Measurements from ENCODE around the gene RNF26.

Gene RNF26

DNA sequence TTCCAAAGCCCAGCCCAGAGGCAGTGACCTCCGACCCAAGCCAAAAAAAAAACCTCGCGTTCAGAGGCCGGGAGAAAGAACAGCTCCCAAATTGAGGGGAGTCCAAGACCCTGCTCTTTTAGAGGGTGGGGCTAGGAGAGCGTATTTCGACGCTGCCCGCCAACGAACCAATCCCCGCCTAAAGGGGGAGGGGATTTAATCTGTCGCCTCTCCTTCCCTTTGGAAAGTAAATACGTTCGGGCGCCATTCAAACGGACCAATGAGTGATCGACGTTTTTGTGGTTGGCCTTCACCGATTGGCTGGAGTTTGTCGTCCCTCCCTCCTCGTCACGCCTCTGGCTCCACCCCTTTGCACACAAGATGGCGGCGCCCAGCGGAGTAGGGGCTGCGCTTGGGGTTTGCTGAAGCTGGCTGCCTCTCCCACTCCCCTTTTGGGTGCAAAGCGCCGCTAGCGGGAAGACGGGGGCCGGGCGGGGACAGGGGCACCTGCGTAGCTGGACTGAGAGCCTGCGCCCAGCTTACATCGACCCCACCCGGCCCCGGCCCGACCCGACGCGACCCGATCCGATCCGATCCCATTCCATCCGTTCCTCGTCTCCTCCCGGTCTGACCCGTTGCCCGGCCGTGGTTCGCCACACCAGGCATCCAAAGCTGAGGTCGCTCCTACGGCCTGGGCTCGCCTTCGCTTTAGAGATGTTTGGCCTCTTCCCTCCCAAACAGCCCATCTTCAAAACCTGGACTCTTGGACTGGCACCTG, at the start of gene RNF26:
RNF26 (plus strand) TSS at position 354 of the 757 bp plus-strand sequence. CDS start 596 bp downstream, outside the sequence.
- peak; percentile 96 for DNase-seq

GRCh38 chr11:119285431-119285830, 48.9 kb upstream of the RNF26 start:
- no peak for DNase-seq

DNA sequence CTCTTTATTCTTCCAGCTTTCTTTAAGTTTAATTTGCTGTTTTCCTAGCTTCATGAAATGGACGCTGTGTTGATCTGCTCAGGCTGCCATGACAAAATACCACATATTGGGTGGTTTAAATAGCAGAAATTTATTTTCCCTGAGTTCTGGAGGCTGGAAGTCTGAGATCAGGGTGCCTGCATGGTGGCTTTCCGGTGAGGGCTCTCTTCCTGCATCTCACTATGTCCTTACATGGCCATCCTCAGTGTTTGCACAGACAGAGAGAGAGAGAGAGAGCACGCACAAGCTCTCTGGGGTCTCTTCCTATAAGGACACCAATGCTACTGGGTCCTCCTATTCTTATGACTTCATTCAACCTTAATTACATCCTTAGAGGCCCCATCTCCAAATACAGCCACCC, 46.1 kb upstream of the RNF26 start:
- DNase-seq: no peak

DNA sequence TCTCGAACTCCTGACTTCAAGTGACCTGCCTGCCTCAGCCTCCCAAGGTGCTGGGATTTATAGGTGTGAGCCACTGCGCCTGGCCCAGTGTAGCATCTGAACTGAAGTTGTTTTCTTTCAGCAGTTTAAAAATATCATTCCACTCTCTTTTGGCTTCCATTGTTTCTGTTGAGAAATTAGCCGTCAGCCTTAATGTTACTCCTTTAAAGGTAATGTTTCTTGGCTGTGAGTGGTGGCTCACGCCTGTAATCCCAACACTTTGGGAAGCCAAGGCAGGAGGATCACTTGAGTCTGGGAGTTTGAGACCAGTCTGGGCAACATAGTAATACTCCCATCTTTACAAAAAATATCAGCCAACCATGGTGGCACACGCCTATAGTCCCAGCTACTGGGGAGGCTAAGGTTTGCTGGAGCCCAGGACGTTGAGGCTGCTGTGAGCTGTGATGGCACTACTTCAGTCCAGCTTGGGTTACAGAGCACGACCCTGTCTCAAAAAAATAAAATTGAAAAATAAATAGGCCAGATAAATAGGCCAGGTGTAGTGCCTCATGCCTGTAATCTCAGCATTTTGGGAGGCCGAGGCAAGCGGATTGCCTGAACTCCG, 43.3 kb upstream of the RNF26 start:
- no peak for DNase-seq

DNA sequence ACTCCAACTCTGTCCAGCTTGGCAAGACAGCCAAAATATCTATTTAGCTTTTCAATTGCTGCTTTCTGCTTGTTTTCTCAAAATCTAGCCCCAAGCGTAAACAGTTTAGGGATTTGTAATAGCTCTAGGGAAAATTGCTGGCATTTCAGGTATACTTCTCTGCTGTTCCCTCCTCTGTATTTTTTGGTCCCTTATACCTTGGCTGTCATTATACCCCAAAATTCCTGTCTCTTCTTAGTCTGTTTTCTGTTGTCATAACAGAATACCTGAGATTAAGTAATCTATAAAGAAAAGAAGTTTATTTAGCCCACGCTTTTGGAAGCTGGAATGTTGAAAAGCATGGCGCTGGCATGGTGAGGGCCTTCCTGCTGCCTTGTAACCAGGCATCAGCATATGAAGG, 40.9 kb upstream of the RNF26 start:
- no peak for DNase-seq

DNA sequence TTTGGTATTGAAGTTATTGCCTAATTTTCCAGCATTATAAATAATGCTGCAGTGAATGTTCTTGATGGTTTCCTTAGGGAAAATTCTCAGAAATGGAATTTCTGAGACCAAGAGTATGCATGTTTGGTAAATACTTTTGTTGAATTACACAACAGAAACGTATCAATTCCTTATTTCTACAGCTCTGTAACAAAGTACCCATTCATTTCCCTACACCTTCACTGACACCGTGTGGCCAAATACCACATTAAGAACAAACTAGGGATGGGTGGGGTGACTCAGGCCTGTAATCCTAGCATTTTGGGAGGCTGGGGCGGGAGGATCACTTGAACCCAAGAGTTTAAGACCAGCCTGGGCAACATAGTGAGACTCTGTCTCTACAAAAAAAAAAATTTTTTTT, 39.1 kb upstream of the RNF26 start:
- DNase-seq: no peak

DNA sequence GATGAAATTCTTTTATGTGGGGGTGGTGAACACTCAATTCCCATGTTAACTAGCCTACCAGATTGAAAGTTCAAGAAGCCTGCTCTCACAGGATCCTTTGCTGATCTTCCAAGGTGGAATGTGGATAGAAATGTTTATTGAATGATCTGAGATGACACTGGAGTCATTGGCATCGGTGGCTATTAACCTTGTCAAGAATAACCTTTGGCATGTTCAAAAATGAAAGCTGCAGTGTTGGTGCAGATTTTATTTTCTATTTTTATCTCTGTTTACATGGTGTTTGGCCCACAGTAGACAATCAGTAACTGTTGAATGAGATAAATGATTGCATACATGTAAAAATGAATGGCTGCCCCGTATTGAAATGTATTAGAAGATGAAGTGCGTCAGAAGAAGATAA, 36.4 kb upstream of the RNF26 start:
- no peak for DNase-seq

DNA sequence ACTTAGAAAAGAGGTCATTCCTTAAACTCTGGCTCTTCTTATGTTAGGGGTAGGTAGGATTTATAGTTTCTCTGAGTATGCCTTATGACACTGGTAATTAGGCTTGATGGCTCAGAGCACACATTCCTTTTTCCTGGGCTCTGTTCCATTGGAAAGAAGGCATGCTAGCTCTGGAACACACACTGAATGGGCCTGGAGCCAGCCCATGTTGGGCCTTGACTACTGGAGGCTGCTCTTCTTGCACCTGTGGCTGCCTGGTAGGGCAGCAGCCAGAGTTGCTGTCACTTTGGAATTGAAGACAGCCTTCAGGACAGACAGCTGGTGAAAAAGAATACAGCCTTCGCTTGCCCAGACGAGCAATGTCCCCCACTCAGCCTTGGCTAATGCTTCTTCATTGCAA, 35.6 kb upstream of the RNF26 start:
- DNase-seq: no peak

- DNase-seq: no peak
Measured at GRCh38 chr11:119299416-119299815, 34.9 kb upstream of the RNF26 start.

DNA sequence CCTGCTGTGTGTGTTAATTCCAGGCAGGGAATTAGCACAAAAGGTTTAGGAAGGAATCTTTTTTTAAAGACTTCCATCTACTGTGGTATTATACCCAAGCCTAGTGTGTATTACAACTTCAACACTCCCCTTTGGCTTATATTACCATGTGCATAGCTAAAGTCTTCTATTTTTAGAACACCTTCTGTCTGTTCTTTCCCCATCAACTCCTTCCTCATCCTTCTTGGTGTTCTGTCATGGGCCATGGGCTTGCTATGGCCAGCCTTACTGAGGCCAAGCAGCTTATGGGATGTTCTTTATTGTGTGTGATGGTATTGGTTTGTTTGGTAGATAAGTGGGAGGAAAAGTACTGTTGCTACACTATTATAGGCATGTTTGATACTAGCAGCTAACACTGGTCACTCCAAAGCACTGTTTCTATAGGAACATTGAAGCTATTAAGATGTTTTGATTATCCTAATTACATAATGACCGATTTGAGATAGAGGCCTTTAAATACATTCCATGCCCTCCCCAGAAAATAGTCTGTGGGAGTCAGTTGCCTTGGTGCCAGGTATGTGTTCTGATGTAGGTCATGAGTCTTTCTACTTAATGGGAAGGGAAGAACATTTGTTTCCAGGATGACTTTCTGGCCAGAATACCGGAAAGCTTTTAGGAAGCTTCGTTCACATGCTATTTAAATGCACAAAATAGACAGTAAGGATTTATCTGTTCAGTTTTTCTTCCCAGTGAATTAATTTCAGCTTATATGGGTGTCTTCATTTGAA, 33.9 kb upstream of the RNF26 start:
- DNase-seq: no peak

- no peak for DNase-seq
Measured at GRCh38 chr11:119303227-119303718, 31.1 kb upstream of the RNF26 start.

DNA sequence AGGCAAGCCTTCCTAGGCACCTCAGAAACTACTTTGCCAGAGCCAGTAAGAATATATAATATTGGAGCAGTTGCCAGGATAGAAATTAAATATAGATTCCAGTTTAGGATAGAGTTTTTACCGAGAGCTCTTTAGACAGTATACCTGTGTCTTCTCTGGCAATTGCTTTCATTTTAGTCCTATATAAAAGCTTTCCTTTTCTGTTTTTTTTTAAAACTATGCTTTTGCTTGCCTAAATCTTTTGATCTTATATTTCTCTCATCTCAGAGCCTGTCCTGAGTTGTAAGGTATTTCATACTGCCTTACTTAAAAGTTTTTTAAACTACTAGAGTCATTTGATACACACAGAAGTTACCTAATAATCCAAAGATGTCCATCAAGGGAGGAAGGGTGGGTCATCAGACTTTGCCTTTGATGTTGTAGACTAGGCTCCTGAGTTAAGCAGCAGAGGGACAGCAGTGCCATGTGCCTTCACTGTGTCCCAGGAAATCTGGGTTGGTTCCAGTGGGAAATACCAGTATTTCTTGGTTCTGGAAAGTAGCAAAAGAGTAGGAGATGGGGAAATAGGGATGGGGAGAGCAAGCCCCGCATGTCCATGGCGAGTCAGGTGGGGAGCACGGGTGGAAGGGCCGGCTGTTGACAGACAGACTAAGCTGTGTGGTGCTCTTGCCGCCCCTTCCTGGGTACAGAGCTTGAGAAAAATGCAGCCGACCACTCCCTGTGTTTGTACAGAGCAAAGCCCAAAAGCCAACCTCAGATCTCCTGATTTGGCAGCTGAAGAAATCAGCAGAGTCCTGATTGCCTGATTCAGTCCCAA, 28.6 kb upstream of the RNF26 start:
- DNase-seq: no peak

DNA sequence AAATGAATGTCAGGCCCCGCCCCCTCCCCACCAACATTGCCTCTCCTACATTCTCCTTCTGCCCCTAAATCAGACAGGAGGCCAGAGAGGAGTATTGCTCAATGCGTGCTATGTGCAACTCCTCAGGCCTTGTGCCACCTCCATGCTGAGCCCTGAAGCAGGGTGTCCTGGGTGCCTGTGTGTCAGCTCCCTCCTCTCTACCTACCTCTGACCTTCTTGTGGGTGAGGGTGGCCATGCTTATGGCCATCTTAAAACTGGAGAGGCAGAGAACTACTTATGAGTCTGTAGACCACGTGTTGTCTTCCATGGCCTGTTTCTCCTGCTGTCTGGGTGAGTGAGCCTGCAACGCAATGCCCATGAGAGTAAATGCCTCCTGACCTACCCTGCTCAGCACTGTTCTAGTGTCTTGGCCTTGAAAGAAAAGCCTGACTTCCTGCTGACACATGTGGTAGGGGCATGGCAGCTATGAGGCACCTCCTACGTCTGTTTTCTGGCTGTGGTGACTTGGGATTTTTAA, 27.9 kb upstream of the RNF26 start:
- no peak for DNase-seq

- DNase-seq: no peak
Measured at GRCh38 chr11:119307219-119307618, 27.1 kb upstream of the RNF26 start.

- no peak for DNase-seq
Measured at GRCh38 chr11:119307974-119308373, 26.4 kb upstream of the RNF26 start.

DNA sequence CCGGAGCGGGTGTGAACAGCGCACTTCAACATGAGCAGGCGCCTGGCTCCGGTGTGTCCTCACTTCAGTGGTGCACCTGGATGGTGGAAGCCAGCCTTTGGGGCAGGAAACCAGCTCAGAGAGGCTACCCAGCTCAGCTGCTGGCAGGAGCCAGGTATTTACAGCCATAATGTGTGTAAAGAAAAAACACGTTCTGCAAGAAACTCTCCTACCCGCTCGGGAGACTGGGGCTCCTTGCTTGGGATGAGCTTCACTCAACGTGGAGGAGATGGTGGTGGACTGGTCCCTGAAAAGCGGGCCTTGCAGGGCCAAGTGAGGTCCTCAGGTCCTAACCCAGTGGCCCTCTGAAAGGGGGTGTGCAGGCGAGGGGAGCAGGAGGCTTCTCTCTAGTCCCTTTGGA, 24.9 kb upstream of the RNF26 start:
- DNase-seq: no peak

- no peak for DNase-seq
Measured at GRCh38 chr11:119309953-119310681, 24.2 kb upstream of the RNF26 start.

GRCh38 chr11:119310682-119311052, 23.7 kb upstream of the RNF26 start:
- no peak for DNase-seq

GRCh38 chr11:119314726-119315125, 19.6 kb upstream of the RNF26 start:
- DNase-seq: no peak

GRCh38 chr11:119315131-119316015, 19.0 kb upstream of the RNF26 start:
- DNase-seq: peak; percentile 53
